H1 (cell line): Measurements from ENCODE around the gene RIMS1. TPM values are rescaled to one million over a fixed set of nuclear protein-coding genes. Genes with fewer than 3 reads are reported as not detected.

ENCODE experiments used
- CTCF ChIA-PET: fragments of 300-600 bp; sonication (Branson Sonifier 250); formaldehyde crosslinking; loops from one replicate; lab custom pipeline; 2021; ENCODE audit not compliant: partially characterized antibody; lab: Charles Lee
- POLR2A ChIA-PET: fragments of 300-600 bp; sonication (Branson Sonifier 250); formaldehyde crosslinking; loops from one replicate; lab custom pipeline; 2021; ENCODE audit warnings: inconsistent platforms; ENCODE audit not compliant: partially characterized antibody; lab: Charles Lee
- DNase-seq, 2 experiments: peaks; one replicate each; pipeline versions ENCODE4 v3.0.0 to v3.0.0-alpha.2; 2010 to 2022; ENCODE audit warnings: low spot score in 2 of 2, low read depth in 1 of 2, mixed read lengths in 1 of 2
- FAIRE-seq: peaks from 2 replicates; lab custom pipeline; 2011; peaks lifted over from hg19 to GRCh38; lab: Jason Lieb, UNC
- H2AFZ ChIP-seq: 2 replicates; pipeline ENCODE4 v1.8.1; 2012; ENCODE audit warnings: low read length, inconsistent platforms
- H2AK5ac ChIP-seq: 2 replicates; pipeline ENCODE4 v1.6.1; 2013; ENCODE audit warnings: low read depth, low read length
- H2BK120ac ChIP-seq: replicated peaks from 2 replicates; pipeline ENCODE3; 2013; ENCODE audit warnings: low read depth, low read length, inconsistent platforms
- H2BK12ac ChIP-seq: 2 replicates; pipeline ENCODE4 v1.6.1; 2013; ENCODE audit warnings: low read depth, low read length
- H2BK15ac ChIP-seq: 2 replicates; pipeline ENCODE4 v1.6.1; 2013; ENCODE audit warnings: low read length
- H2BK20ac ChIP-seq: 2 replicates; pipeline ENCODE4 v1.6.1; 2013; ENCODE audit warnings: low read length
- H2BK5ac ChIP-seq: 2 replicates; pipeline ENCODE4 v1.6.1; 2013; ENCODE audit warnings: low read depth, low read length
- H3K14ac ChIP-seq: 2 replicates; pipeline ENCODE4 v1.6.1; 2013; ENCODE audit warnings: inconsistent platforms; ENCODE audit not compliant: insufficient read length
- H3K18ac ChIP-seq: 2 replicates; pipeline ENCODE4 v1.6.1; 2013; ENCODE audit warnings: low read length; ENCODE audit errors: extremely low read depth
- H3K23ac ChIP-seq: 2 replicates; pipeline ENCODE4 v1.6.1; 2013; ENCODE audit warnings: inconsistent platforms; ENCODE audit not compliant: insufficient read length
- H3K23me2 ChIP-seq: 2 replicates; pipeline ENCODE4 v1.6.1; 2013; ENCODE audit warnings: low read depth, low read length
- H3K27ac ChIP-seq: 2 replicates; pipeline ENCODE4 v1.6.1; 2011; ENCODE audit warnings: low read depth, low read length, inconsistent platforms
- H3K27me3 ChIP-seq, 4 experiments: replicated peaks in 1 of 4; 1 replicate in 1 of 4; 2 replicates in 3 of 4; pipeline versions ENCODE4 v1.6.1 to v1.8.1; 2011 to 2013; ENCODE audit warnings: low read length in 3 of 4, mild to moderate bottlenecking in 3 of 4, inconsistent platforms in 2 of 4, mixed read lengths in 2 of 4, moderate library complexity in 1 of 4; ENCODE audit not compliant: control insufficient read depth in 3 of 4, insufficient read depth in 3 of 4; ENCODE audit errors: extremely low read depth in 1 of 4
- H3K36me3 ChIP-seq, 4 experiments: 2 replicates each; pipeline versions ENCODE4 v1.6.1 to v1.8.1; 2011 to 2013; ENCODE audit warnings: mild to moderate bottlenecking in 4 of 4, low read length in 3 of 4, moderate library complexity in 2 of 4, control low read depth in 1 of 4, inconsistent platforms in 1 of 4; ENCODE audit not compliant: insufficient read depth in 4 of 4, control insufficient read depth in 2 of 4
- H3K4ac ChIP-seq: replicated peaks from 2 replicates; pipeline ENCODE3; 2013; ENCODE audit warnings: low read length, low read depth, mixed read lengths, inconsistent platforms; ENCODE audit not compliant: insufficient read length
- H3K4me1 ChIP-seq, 4 experiments: replicated peaks in 1 of 4; 1 replicate in 1 of 4; 2 replicates in 3 of 4; pipeline versions ENCODE4 v1.6.1 to v1.8.1; 2011 to 2013; ENCODE audit warnings: low read length in 3 of 4, inconsistent platforms in 2 of 4, mixed read lengths in 1 of 4; ENCODE audit not compliant: insufficient read depth in 4 of 4, control insufficient read depth in 3 of 4
- H3K4me2 ChIP-seq, 2 experiments: 2 replicates each; pipeline versions ENCODE4 v1.6.1 to v1.8.1; 2011 to 2013; ENCODE audit warnings: low read depth in 2 of 2, low read length in 2 of 2, control low read depth in 1 of 2, inconsistent platforms in 1 of 2, mild to moderate bottlenecking in 1 of 2; ENCODE audit not compliant: insufficient read depth in 1 of 2
- H3K4me3 ChIP-seq, 4 experiments: fragments of 200-600, 300-600 bp in 1 of 4; sonication (generic), shearing (Covaris generic), sonication (Bioruptor Twin) in 1 of 4; 2 replicates each; pipeline versions ENCODE4 v1.5.1 to v1.8.1; 2011 to 2016; ENCODE audit warnings: low read length in 4 of 4, low read depth in 3 of 4, control low read depth in 2 of 4, inconsistent platforms in 2 of 4, mild to moderate bottlenecking in 2 of 4, mixed read lengths in 1 of 4, moderate library complexity in 1 of 4; ENCODE audit not compliant: insufficient read depth in 2 of 4; ENCODE audit errors: extremely low read depth in 1 of 4
- H3K56ac ChIP-seq: replicated peaks from 2 replicates; pipeline ENCODE3; 2013; ENCODE audit warnings: low read depth, mild to moderate bottlenecking, mixed read lengths, low read length, inconsistent platforms; ENCODE audit not compliant: insufficient read length
- H3K79me1 ChIP-seq: 2 replicates; pipeline ENCODE4 v1.6.1; 2013; ENCODE audit warnings: low read depth, low read length, control low read depth
- H3K79me2 ChIP-seq, 2 experiments: 2 replicates each; pipeline versions ENCODE4 v1.6.1 to v1.8.1; 2012 to 2013; ENCODE audit warnings: low read length in 2 of 2, mild to moderate bottlenecking in 2 of 2, inconsistent platforms in 1 of 2; ENCODE audit not compliant: insufficient read depth in 2 of 2, control insufficient read depth in 1 of 2
- H3K9ac ChIP-seq, 4 experiments: replicated peaks in 1 of 4; 1 replicate in 1 of 4; 2 replicates in 3 of 4; pipeline versions ENCODE4 v1.6.1 to v1.8.1; 2011 to 2013; ENCODE audit warnings: low read depth in 3 of 4, low read length in 3 of 4, control low read depth in 2 of 4, mild to moderate bottlenecking in 2 of 4, moderate library complexity in 2 of 4, inconsistent platforms in 1 of 4; ENCODE audit errors: extremely low read depth in 1 of 4
- H3K9me3 ChIP-seq, 2 experiments: 2 replicates each; pipeline versions ENCODE4 v1.6.1 to v1.8.1; 2012 to 2013; ENCODE audit warnings: mild to moderate bottlenecking in 2 of 2, moderate library complexity in 2 of 2, control low read depth in 1 of 2, inconsistent platforms in 1 of 2, low read depth in 1 of 2, low read length in 1 of 2, mixed read lengths in 1 of 2; ENCODE audit not compliant: insufficient read depth in 2 of 2
- H4K20me1 ChIP-seq, 2 experiments: replicated peaks in 1 of 2; 2 replicates each; pipeline versions ENCODE3 to v1.8.1; 2011 to 2013; ENCODE audit warnings: inconsistent platforms in 2 of 2, low read length in 2 of 2, mild to moderate bottlenecking in 1 of 2; ENCODE audit not compliant: insufficient read depth in 2 of 2, control insufficient read depth in 1 of 2
- H4K5ac ChIP-seq: 2 replicates; pipeline ENCODE4 v1.6.1; 2013; ENCODE audit warnings: low read length, low read depth, mixed read lengths, inconsistent platforms; ENCODE audit not compliant: insufficient read length
- H4K8ac ChIP-seq: 2 replicates; pipeline ENCODE4 v1.8.0; 2013; ENCODE audit warnings: mild to moderate bottlenecking, moderate library complexity, low read length, inconsistent platforms; ENCODE audit not compliant: insufficient read depth; ENCODE audit errors: extremely low read depth
- H4K91ac ChIP-seq: replicated peaks from 2 replicates; pipeline ENCODE3; 2013; ENCODE audit warnings: low read length, mixed read lengths, inconsistent platforms; ENCODE audit not compliant: insufficient read length
- EGR1 ChIP-seq: IDR thresholded peaks from 2 replicates; pipeline ENCODE4 v1.6.1; 2011; ENCODE audit warnings: low read depth, low read length, borderline replicate concordance
- EZH2 ChIP-seq: fragments of 200-600 bp; sonication (generic); IDR thresholded peaks from 2 replicates; pipeline ENCODE4 v1.7.1; 2012; ENCODE audit warnings: low read depth, mild to moderate bottlenecking, moderate library complexity, low read length, inconsistent platforms; ENCODE audit not compliant: severe bottlenecking
- GABPA ChIP-seq: IDR thresholded peaks from 2 replicates; pipeline ENCODE4 v1.6.1; 2011; ENCODE audit warnings: mild to moderate bottlenecking, low read length, moderate library complexity, borderline replicate concordance; ENCODE audit not compliant: insufficient read depth
- HDAC2 ChIP-seq, 2 experiments: fragments of 300-600 bp in 1 of 2; sonication (generic) in 1 of 2; IDR thresholded peaks; 2 replicates each; pipeline ENCODE4 v1.6.1; 2011 to 2012; ENCODE audit warnings: low read depth in 2 of 2, low read length in 2 of 2, mild to moderate bottlenecking in 2 of 2, moderate library complexity in 2 of 2, borderline replicate concordance in 1 of 2, inconsistent platforms in 1 of 2
- JUND ChIP-seq: IDR thresholded peaks from 2 replicates; pipeline ENCODE4 v1.6.1; 2011; ENCODE audit warnings: mild to moderate bottlenecking, improper control_type of control experiment, low read length
- KDM5A ChIP-seq: fragments of 200-600 bp; IDR thresholded peaks from 2 replicates; pipeline ENCODE4 v1.7.1; 2012; ENCODE audit warnings: mild to moderate bottlenecking, low read length, inconsistent platforms, mixed read lengths
- POLR2AphosphoS5 ChIP-seq: IDR thresholded peaks from 2 replicates; pipeline ENCODE4 v1.6.1; 2011; ENCODE audit warnings: low read depth, low read length
- RBBP5 ChIP-seq: IDR thresholded peaks from 2 replicates; pipeline ENCODE4 v1.7.1; 2012; ENCODE audit warnings: low read depth, mild to moderate bottlenecking, inconsistent platforms, low read length, moderate library complexity, borderline replicate concordance
- SIRT6 ChIP-seq: IDR thresholded peaks from one replicate; pipeline ENCODE4 v1.7.1; 2012; ENCODE audit warnings: low read length, inconsistent platforms
- SIX5 ChIP-seq: IDR thresholded peaks from 2 replicates; pipeline ENCODE4 v1.6.1; 2011; ENCODE audit warnings: mild to moderate bottlenecking, low read depth, low read length
- SP2 ChIP-seq: IDR thresholded peaks from 2 replicates; pipeline ENCODE4 v1.6.1; 2012; ENCODE audit warnings: mild to moderate bottlenecking, low read length, inconsistent platforms
- WGBS, 2 experiments: shearing (Covaris generic) in 1 of 2; methylation state at CpG; one replicate each; pipeline versions ENCODE4 v1.1.6 to v1.1.7; 2013 to 2015; ENCODE audit warnings: low lambda C conversion rate in 2 of 2, mixed read lengths in 2 of 2, inconsistent platforms in 1 of 2, low coverage in 1 of 2, missing lambda C conversion rate in 1 of 2; ENCODE audit not compliant: insufficient replicate concordance in 2 of 2, insufficient coverage in 1 of 2, insufficient read length in 1 of 2; ENCODE audit errors: extremely low coverage in 1 of 2, missing lambda C conversion rate in 1 of 2; 5-methylcytosine and 5-hydroxymethylcytosine counted together
- polyA plus RNA-seq, 7 experiments: library from polyadenylated mRNA; depleted of rRNA in 3 of 7; stranded (reverse) in 5 of 7; unstranded in 2 of 7; fragments of >200 nt in 5 of 7; fragments of 200-250 nt in 2 of 7; gene quantifications; 1 replicate in 5 of 7; 2 replicates in 1 of 7; 4 replicates in 1 of 7; pipeline versions ENCODE4 v1.2.1 to v1.2.3, GENCODE V29; 2011 to 2013; ENCODE audit warnings: missing spikeins in 2 of 7, mixed read lengths in 2 of 7
- total RNA-seq: library from RNA; stranded (reverse); fragmentation: NEBNext Ultra II Directional; extraction: Animal tissue kit (Norgen Biotek cat#: 25700); gene quantifications from 2 replicates; pipeline ENCODE4 v1.2.1, GENCODE V29; 2021
- TF ChIP-seq, protein P1 (sequence below): IDR thresholded peaks from 2 replicates; pipeline ENCODE4 v1.6.1; 2011; ENCODE audit warnings: low read depth, mild to moderate bottlenecking, low read length; ENCODE audit not compliant: insufficient read depth

Gene RIMS1
- total and polyA plus RNA-seq, 2 of the 8 experiments (the other 6 are each of a cell fraction or from before 2014, with no cell fraction given): 0.63 to 2.3 TPM

DNA sequence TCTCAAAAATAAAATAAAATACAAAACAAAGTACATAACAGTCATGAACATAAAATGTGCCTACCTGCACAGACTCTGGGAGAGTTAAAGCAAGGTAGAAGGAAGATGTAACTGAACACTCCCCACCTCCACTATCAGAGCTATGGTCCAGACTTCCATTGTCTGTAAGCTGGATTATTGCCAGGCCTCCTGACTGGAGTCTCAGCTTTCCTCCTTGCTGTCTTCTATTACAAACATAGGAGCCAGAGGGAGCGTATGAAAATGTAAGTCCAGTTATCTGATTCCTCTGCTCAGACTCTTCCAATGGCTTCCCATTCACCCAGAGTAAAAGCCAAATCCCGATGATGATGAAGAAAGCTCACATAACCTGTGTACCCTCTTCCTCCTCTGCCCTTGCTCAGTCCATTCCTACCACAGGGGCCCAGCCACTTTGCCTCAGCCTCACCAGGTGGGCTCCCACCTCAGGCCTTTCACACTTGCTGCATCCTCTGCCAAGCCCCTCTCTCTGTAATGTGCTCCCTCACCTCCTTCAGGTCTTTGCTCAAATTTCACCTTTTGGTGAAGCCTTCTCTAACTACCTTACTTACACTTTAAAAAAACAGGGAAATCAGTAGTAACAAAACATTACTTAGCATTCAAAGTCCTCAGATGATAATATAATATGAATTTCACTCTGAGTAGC is 194.1 kb downstream of the RIMS1 start:
- H3K23me2 ChIP-seq: no peaks in the 10 kb centered on the region
- 97% methylated on average over 2 of the region's 2 CpGs; no CpG with 5 or more reads in 1 of the 2 experiments for WGBS, 2 experiments
- H2BK15ac ChIP-seq: no peak overlapping the region
- H3K79me1 ChIP-seq: no peaks in the 10 kb centered on the region
- H2BK5ac ChIP-seq: no peak overlapping the region
- H4K8ac ChIP-seq: no peak overlapping the region
- no peak overlapping the region for H2BK120ac ChIP-seq
- no peak overlapping the region for H2BK20ac ChIP-seq
- H4K5ac ChIP-seq: no peak overlapping the region
- CTCF ChIA-PET: interaction anchor here (1.0 to 1.5 kb wide), 3 partner anchors 20 to 546 kb away, joined by 3 read pairs; no protein-coding TSS in a partner anchor
- no peak overlapping the region for H2AK5ac ChIP-seq
- no peak overlapping the region for H3K4me2 ChIP-seq
- no peak overlapping the region for H2BK12ac ChIP-seq
- no peak for DNase-seq
- POLR2A ChIA-PET: no interaction called here
- no peak overlapping the region for H3K4me3 ChIP-seq
- H3K36me3 ChIP-seq: no peaks in the 10 kb centered on the region
- H3K4ac ChIP-seq: no peak overlapping the region
- no peak overlapping the region for H3K27ac ChIP-seq
- H3K23ac ChIP-seq: no peak overlapping the region
- no peaks in the 10 kb centered on the region for H3K27me3 ChIP-seq
- H3K14ac ChIP-seq: no peak overlapping the region
- H2AFZ ChIP-seq: no peak overlapping the region; the same call in 1 of the 2 replicates
- peaks cover 0 to 1% (median 0%) of the 10 kb centered on the region in 4 experiments; a peak in 3 of 7 replicates for H3K4me1 ChIP-seq
- H3K9ac ChIP-seq: no peak overlapping the region
- TF ChIP-seq EGR1 (no peak), SIRT6 (no peak), SIX5 (no peak), RBBP5 (no peak), KDM5A (no peak), GABPA (no peak), POLR2AphosphoS5 (no peak), JUND (no peak), HDAC2 (IDR thresholded peaks at IDR 0.05; ENCODE audit: borderline replicate concordance in 1 of 2, low read depth in 2 of 2, low read length in 2 of 2) (no peak), SP2 (no peak), EZH2 (no peak)
- TF ChIP-seq, protein P1, sequence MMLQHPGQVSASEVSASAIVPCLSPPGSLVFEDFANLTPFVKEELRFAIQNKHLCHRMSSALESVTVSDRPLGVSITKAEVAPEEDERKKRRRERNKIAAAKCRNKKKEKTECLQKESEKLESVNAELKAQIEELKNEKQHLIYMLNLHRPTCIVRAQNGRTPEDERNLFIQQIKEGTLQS: no peak
- H4K91ac ChIP-seq: no peak overlapping the region
- no peaks in the 10 kb centered on the region for H3K79me2 ChIP-seq
- no peaks in the 10 kb centered on the region for H3K9me3 ChIP-seq
- FAIRE-seq: no peak
- no peak overlapping the region for H3K18ac ChIP-seq
- no peaks in the 10 kb centered on the region for H4K20me1 ChIP-seq
- no peak overlapping the region for H3K56ac ChIP-seq
